SH-SY5Y (cell line): ENCODE results near the gene MSI2.

ENCODE experiments used
- GATA2 ChIP-seq: IDR thresholded peaks from 2 replicates; pipeline ENCODE4 v1.6.1; 2011; ENCODE audit warnings: mild to moderate bottlenecking, low read depth, low read length
- GATA3 ChIP-seq: IDR thresholded peaks from 2 replicates; pipeline ENCODE4 v1.6.1; 2011; ENCODE audit warnings: low read depth, mild to moderate bottlenecking, low read length, moderate library complexity

DNA sequence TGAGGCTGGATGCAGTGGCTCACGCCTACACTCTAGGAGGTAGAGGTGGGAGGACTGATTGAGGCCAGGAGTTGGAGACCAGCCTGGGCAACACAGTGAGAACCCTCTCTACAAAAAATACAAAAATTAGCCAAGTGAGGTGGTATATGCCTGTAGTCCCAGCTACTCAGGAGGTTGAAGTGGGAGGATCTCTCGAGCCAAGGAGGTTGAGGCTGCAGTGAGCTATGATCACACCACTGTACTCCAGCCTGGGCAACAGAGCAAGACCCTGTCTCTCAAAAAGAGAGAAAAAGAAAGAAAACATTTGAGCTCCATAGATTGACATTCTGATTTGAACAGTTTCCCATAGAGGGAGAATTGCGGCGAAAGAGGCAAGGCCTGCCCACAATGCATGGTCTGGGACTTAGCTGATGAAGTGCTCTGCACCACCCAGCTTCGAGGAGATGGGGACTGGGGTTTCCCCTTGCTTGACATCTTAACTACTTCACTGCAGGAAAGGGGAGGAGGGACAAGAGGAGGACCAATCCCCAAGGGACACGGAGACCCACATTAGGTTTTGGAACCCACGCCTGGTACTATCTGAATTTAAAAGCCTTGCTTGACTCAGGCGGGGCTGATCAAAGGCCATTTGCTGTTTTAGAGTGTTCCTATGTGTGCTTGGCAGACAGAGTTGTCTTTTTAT, 21.7 kb downstream of the MSI2 start:
- no peak for TF ChIP-seq GATA2
- no peak for TF ChIP-seq GATA3
